DMS 273 (cell line): ENCODE measurements around the gene RIPK1.
"Not testable (repeated sequence)": the region's sequence is repeated elsewhere in the genome, so short reads cannot be mapped to it uniquely, and the experiment has no call there.

Experiments
- DNase-seq: peaks from one replicate; lab custom pipeline; 2025; ENCODE audit not compliant: unreplicated experiment; lab: John Stamatoyannopoulos, UW

Gene RIPK1

DNA sequence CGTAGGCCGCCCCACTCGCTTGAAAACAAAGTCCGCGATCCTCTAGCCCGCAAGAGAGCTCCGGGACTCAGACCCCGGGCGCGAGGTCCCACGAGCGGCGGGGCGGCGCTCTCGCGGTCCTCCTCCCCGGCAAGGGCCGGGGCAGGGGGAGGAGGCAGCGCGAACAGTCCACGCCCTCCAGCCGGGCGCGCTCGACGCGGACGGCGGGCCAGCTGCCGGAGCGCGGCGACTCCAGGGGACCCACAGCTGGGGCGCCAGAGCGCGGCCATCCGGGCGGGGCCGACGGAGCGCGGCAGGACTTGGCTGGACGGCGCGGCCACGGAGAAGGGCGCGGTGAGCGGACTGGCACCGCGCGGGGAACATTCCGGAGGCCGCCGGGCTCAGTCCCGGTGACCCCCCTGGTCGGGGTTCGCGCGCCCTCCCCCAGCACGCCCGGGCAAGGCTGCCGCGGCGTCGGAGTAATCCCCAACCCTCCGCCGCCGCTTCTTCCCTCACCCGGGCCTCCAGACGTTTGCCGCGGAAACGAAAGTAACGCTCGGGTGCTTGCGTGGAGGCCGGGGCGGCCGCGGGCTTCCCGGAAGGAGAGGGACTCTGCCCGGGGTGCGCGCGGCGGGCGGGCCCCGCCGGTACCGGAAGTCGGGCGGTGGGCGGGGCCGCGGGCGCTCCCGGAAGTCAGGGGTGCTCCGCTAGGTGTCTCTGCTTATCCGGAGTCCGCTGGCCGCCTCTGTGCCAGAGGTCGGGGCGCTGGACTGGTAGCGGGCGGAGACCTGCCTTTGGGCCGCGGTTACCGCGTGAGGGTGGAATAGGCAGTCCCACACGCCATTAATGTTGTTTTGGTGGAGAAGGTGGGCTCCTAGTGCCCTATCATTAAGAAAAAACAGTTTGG is at the start of gene RIPK1:
Gene RIPK1, plus strand, starts transcription at position 166 of the 886 bp plus-strand sequence. CDS start 8,330 bp downstream, outside the sequence.
- DNase-seq = peak; percentile 96

DNA sequence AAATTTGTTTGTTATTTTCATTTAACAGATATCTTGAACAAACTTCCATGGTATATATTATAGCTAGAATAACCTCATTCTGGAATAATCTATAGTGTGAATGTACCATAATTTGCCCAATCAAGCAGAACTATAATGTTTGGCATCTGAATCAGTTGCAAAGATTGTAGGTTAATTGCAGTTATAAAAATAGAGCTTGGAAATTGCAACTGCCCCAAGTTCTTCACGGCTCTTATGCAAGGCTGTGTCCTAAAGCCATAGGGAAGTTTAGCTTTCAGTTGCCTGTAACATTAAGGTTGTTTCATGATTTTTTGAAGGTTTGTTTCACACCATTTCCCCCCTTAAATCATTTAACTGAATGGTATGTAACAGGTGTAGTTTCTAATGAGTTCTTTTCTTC is 49.2 kb upstream of the RIPK1 start:
- DNase-seq = no peak

DNA sequence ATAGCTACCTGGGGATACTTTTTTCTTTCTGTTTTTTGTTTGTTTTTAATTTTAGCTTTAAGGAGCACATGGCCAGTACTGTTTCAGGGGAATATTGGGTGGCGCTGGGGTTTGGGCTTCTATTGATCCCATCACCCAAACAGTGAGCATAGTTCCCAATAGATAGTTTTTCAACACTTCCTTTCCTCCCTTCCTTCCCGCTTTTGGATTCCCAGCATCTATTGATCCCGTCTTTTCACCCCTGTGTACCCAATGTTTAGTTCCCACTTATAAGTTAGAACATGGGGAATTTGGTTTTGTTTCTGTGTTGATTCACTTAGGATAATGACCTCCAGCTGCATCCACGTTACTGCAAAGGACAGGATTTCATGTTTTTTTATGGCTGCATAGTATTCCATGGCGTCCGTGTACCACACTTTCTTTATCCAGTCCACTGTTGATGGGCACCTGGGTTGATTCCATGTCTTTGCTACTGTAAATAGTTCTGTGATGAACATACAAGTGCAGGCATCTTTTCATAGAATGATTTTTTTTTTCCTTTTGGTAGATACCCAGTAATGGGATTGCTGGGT is 48.5 kb upstream of the RIPK1 start:
- DNase-seq = no peak

DNA sequence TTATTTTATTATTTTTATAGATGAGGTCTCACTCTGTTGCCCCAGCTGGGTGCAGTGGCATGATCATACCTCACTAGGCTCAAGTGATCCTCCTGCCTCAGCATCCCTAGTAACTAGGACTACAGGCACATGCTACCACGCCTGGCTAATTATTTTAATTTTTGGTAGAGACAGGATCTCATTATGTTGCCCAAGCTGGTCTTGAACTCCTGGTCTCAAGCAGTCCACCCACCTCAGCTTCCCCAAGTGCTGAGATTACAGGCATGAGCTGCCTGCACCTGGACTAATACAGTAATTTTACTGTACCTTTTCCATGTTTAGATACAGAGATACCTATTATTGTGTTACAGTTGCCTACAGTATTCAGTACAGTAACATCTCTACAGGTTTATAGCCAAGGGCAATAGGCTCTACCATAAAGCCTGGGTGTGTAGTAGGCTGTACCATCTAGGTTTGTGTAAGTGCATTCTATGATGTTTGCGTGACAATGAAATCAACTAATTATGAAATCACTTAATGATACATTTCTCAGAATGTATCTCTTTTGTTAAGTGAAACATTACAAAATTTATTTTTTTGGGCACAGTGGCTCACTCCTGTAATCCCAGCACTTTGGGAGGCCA is 47.2 kb upstream of the RIPK1 start:
- not testable (repeated sequence) for DNase-seq

DNA sequence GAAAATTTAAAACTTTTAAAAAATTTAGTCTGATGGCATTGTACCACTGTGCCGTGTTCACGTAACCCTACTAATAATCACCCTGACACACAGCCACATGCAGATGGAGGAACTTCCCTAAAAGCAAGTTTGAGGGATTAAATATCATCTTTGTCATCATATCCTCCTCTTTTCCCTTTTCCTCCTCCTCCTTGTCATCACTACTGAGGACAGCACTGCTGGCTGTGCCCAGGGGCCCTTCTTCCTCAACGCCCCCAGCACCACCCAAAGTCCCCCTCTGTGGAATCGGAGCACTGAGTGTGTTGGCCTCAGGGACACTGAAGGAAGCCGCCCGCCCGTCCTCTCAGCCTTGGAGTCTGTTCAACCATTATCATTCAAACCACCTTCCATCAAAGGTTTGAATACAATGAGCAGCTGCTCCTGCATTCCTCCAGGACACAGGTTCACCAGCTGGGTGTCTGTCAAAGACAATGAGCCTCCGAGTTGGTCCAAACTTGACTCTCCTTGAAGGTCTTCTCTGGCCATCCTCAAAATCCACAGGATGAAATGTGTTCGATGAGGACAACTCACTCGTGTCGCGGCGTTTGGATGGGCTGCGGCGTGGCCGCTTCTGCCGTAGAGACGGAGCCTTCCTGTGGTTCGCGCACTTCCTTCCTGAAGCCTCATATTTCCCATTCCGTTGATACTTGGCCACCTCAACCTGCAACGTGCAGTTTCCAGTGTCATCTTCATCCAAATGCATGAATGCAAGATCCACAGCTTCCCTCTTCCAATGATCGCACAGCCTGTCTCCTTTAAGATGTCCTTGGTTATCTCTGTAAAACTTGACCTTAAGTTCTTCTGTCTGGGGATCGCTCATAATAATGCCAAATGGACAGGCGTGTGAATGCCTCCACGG is 45.3 kb upstream of the RIPK1 start:
- DNase-seq = no peak

DNA sequence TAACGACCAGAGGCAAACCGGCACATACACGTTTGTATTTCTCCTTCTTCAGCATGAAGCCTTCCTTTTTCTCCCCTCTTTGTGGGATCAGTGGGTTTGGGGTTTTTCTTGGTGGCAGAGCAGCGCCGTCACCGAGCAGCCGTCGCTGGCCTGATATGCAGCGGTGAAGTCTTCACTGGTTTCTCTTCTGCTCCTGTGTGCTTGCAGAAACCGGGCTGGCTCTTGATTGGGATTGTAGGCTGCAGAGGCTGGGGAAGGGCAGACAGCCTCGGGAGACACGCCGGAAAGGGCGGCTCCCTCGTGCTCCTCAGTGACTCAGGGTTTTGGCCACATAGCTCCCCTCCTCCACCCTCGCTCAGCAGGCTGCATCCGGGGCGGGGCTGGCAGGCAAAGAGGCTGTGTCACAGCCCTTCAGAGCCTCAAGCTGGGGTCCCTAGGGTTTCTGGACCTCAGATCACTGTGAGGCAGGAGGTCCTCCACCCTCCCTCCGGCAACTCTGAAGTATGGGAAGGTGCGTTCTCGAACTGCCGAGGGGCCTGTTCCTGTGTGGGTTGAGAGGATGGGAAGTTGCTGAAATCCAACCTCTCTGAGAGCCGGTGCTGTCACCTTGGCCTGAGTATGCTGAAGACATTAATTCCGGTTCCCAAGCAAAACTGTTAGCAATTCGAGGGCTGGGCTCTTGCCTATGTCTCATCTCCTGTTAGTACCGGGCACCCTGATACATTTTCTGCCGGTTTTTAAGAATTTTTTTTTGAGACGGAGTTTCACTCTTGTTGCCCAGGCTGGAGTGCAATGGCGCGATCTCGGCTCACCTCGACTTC is 44.4 kb upstream of the RIPK1 start:
- DNase-seq = peak; percentile 64

GRCh38 chr6:3026791-3027626 is 41.3 kb upstream of the RIPK1 start:
- DNase-seq = no peak

DNA sequence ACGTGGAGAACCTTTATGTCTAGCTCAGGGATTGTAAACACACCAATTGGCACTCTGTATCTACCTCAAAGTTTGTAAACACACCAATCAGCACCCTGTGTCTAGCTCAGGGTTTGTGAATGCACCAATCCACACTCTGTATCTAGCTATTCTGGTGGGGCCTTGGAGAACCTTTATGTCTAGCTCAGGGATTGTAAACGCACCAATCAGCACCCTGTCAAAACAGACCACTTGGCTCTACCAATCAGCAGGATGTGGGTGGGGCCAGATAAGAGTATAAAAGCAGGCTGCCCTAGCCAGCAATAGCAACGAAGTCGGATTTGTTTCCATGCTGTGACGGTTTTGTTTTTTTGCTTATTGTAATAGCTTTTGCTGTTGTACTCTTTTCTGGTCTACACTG is 40.1 kb upstream of the RIPK1 start:
- DNase-seq = not testable (repeated sequence)

GRCh38 chr6:3031857-3032640 is 36.2 kb upstream of the RIPK1 start:
- peak; percentile 47 for DNase-seq

DNA sequence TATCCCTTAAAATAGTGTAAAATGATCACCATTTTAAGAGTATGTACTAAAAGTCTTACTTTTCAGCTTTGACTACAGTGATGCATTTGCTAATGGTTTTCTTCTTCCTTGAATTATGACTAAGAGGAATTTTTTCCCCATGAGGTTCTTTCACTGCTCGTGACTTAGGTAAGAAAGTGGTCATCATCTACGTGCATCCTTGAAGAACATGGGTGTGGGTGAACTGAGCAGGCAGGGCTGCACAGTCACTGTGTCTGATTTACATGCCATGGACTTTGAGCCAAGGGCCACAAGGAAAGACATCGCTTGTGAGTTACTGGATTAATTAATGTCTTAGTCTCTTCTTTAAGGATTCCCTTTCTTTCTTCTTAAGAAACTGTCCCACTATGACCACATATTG is 35.3 kb upstream of the RIPK1 start:
- DNase-seq = no peak

DNA sequence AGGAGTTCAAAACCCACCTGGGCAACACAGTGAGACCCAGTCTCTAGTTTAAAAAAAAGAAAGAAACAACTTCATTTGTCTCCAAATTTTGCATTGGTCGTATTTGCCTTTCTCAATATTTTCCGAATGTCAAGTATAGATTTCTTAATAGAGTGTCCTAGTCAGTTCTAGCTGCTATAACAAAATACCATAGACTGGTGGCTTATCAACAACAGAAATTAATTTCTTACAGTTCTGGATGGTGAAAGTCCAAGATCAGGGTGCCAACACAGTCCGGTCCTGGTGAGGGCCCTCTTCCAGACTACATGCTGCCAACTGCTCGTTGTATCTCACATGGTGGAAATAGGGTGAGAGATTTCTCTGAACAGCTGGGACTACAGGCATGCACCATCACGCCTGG is 34.6 kb upstream of the RIPK1 start:
- no peak for DNase-seq

DNA sequence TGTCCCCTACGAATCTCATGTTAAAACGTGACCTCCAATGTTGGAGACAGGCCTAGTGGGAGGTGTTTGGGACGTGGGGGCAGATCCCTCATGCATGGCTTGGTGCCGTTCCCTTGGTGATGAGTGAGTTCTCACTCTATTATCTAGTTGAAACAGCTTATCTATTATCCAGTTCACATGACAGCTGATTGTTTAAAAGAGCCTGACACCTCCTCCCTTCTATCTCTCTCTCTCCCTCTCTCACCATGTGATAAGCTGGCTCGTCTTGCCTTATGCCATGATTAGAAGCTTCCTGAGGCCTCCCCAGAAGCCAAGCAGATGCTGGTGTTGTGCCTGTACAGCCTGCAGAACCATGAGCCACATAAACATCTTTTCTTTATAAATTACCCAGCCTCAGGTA is 32.9 kb upstream of the RIPK1 start:
- no peak for DNase-seq

GRCh38 chr6:3036861-3037637 is 31.2 kb upstream of the RIPK1 start:
- DNase-seq = peak; percentile 63

DNA sequence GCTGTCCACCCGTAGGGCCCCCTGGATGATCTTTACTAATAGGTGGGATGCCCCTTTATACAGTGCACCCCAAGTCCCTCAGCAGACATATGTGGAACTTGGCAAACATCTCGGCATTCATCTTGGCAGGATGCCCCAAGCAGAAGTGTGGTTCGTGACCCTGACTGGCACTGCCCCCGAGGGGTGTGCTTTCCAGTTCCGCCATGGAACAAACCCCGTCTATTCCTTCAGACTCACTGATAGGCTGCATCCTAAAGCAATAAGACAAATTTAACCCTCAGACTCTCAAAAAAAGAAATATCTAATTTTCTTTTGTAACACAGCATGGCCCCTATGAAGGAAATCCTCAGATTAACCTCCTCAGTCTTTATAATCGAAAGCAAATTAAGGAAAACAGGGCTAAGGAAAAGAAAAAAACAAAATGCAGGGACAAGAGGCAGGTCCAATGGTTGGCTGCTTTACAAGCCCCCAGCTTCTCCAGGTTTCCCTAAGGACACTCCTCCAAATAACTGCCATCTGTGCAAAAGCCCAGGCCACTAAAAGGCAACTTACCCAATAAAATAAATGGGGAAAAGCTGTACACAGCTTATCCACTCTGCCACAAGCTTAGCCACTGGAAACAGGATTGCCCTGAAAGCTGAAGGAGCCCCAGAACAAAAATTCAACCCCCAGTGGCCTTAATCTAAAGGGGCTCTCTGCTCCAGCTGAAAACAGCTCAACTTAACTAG is 30.5 kb upstream of the RIPK1 start:
- DNase-seq = peak; percentile 89

DNA sequence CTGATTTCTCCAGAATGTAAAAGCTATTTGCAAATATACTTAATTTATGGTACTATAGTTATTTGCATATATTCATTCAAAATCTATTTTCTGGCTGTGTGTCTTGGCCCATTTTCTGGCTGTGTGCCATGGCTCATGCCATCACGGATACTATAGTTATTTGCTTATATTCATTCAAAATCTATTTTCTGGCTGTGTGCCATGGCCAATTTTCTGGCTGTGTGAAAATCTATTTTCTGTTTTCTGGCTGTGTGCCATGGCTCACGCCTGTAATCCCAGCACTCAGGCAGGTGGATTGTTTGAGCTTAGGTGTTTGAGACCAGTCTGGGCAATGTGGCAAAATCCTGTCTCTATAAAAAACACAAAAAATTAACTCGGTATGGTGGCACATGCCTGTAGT is 28.9 kb upstream of the RIPK1 start:
- DNase-seq = peak; percentile 51

DNA sequence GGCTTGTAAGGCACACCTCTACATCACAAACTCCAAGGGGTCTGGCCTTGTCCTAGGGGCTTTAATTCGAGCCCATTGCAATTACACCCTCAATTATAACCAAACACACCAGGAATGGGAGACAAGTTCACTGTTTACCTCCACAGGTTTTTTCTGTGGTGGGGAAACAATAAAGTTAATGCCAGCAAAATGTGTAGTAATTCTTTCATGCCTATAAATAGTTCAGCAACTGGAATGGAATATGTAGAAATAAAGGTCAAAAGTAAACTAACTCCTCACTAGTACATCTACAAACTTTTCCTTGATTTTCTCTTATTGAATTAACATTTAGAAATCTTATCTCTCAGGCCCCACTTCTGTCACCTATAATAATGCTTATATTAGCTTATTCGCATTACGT is 27.1 kb upstream of the RIPK1 start:
- no peak for DNase-seq

DNA sequence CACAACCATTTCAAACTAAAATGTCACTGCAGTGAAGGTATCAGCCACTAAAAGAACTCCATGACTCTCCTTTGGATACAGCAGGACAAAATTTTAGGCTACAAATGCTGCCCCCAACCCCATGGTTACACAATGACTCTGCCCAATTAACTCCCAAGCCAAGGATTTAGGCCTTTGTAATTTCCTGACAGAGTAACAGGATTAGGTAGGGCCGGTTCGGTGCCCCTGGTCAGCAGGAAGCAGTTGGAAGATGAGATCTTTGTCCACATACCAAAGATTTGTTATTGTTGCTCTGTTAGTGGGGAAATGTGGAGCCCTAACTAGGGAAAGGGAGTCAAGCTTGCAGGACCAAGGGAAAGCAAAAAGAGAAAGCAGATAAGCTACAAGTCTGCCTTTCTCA is 26.7 kb upstream of the RIPK1 start:
- no peak for DNase-seq
